ENCODE measurements around the gene SNX10.

SNX10 gene

DNA sequence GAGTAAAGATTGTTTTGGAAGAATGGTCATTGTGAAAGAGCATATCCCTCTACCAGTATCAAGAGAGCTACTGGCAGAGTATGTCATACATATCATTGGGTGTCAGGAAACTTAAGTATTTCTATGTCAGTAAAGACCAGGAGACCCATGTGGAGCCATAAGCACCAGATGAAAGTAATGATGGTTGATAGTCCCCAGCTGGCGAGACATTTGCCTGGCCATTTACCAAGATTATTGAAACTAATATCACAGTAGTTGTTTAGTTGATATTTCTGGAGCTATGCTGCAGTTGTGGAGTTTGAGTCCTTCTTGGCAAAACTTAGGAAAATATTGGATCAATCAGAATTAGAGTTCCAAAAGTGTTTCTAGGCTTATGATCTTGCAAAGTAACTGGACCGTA, 114.8 kb downstream of the SNX10 start:
- H3K27ac ChIP-seq (ENCODE audit: low read depth, low read length), result no peak overlapping the region
- no peaks in the 10 kb centered on the region for H3K27me3 ChIP-seq (ENCODE audit: control insufficient read depth, insufficient read depth, low read length)
- peaks cover 11% of the 10 kb centered on the region for H3K4me1 ChIP-seq (ENCODE audit: control insufficient read depth, insufficient read depth, low read length)
- H3K9ac ChIP-seq (ENCODE audit: low read length), result no peak overlapping the region
- 0 out of 2 replicates have a peak, but pooled peaks cover 4% of the 10 kb centered on the region for H3K9me3 ChIP-seq (ENCODE audit: control insufficient read depth, insufficient read depth, low read depth, low read length)
- H3K36me3 ChIP-seq (ENCODE audit: control insufficient read depth, insufficient read depth, low read length), result no peaks in the 10 kb centered on the region
- H3K4me3 ChIP-seq (ENCODE audit: low read depth, low read length), result no peak overlapping the region

- Histone ChIP-seq H3K4me3 (ENCODE audit: low read depth, low read length) (no peak overlapping the region), H3K27ac (ENCODE audit: low read depth, low read length) (no peak overlapping the region)
These were observed 118.2 kb downstream of the SNX10 start for GRCh38 chr7:26409661-26410547.

GRCh38 chr7:26413007-26413691, 121.5 kb downstream of the SNX10 start:
- no peak overlapping the region for H3K9ac ChIP-seq (ENCODE audit: low read length)
- H3K36me3 ChIP-seq (ENCODE audit: control insufficient read depth, insufficient read depth, low read length), result no peaks in the 10 kb centered on the region
- peaks cover 14% of the 10 kb centered on the region for H3K4me1 ChIP-seq (ENCODE audit: control insufficient read depth, insufficient read depth, low read length)
- no peaks in the 10 kb centered on the region for H3K9me3 ChIP-seq (ENCODE audit: control insufficient read depth, insufficient read depth, low read depth, low read length)
- H3K27me3 ChIP-seq (ENCODE audit: control insufficient read depth, insufficient read depth, low read length), result no peaks in the 10 kb centered on the region
- no peak overlapping the region; the same call in 1 of the 2 replicates for H3K27ac ChIP-seq (ENCODE audit: low read depth, low read length)
- no peak overlapping the region for H3K4me3 ChIP-seq (ENCODE audit: low read depth, low read length)

More at GRCh38 chr7:26409661-26410547, 118.2 kb downstream of the SNX10 start:
- no peak overlapping the region for H3K9ac ChIP-seq (ENCODE audit: low read length)
- no peaks in the 10 kb centered on the region for H3K27me3 ChIP-seq (ENCODE audit: control insufficient read depth, insufficient read depth, low read length)
- no peaks in the 10 kb centered on the region for H3K36me3 ChIP-seq (ENCODE audit: control insufficient read depth, insufficient read depth, low read length)
- peaks cover 2% of the 10 kb centered on the region; the same call in 1 of the 2 replicates for H3K4me1 ChIP-seq (ENCODE audit: control insufficient read depth, insufficient read depth, low read length)
- H3K9me3 ChIP-seq (ENCODE audit: control insufficient read depth, insufficient read depth, low read depth, low read length), result 0 out of 2 replicates have a peak, but pooled peaks cover 4% of the 10 kb centered on the region

- Histone ChIP-seq H3K9me3 (ENCODE audit: control insufficient read depth, insufficient read depth, low read depth, low read length) (no peaks in the 10 kb centered on the region), H3K9ac (ENCODE audit: low read length) (no peak overlapping the region), H3K4me1 (ENCODE audit: control insufficient read depth, insufficient read depth, low read length) (peaks cover 23% of the 10 kb centered on the region), H3K36me3 (ENCODE audit: control insufficient read depth, insufficient read depth, low read length) (no peaks in the 10 kb centered on the region), H3K27ac (ENCODE audit: low read depth, low read length) (no peak overlapping the region), H3K4me3 (ENCODE audit: low read depth, low read length) (no peak overlapping the region), H3K27me3 (ENCODE audit: control insufficient read depth, insufficient read depth, low read length) (no peaks in the 10 kb centered on the region)
These were observed 124.3 kb downstream of the SNX10 start for GRCh38 chr7:26416004-26416403.

- Histone ChIP-seq H3K9ac (ENCODE audit: low read length) (peak overlapping the region; percentile 31), H3K4me3 (ENCODE audit: low read depth, low read length) (no peak overlapping the region), H3K27ac (ENCODE audit: low read depth, low read length) (no peak overlapping the region; the same call in 1 of the 2 replicates), H3K9me3 (ENCODE audit: control insufficient read depth, insufficient read depth, low read depth, low read length) (no peaks in the 10 kb centered on the region), H3K4me1 (ENCODE audit: control insufficient read depth, insufficient read depth, low read length) (peaks cover 23% of the 10 kb centered on the region), H3K36me3 (ENCODE audit: control insufficient read depth, insufficient read depth, low read length) (no peaks in the 10 kb centered on the region), H3K27me3 (ENCODE audit: control insufficient read depth, insufficient read depth, low read length) (no peaks in the 10 kb centered on the region)
These were observed 126.3 kb downstream of the SNX10 start for GRCh38 chr7:26417911-26418413.

GRCh38 chr7:26419198-26419597, 127.5 kb downstream of the SNX10 start:
- H3K9me3 ChIP-seq (ENCODE audit: control insufficient read depth, insufficient read depth, low read depth, low read length), result no peaks in the 10 kb centered on the region
- peaks cover 23% of the 10 kb centered on the region for H3K4me1 ChIP-seq (ENCODE audit: control insufficient read depth, insufficient read depth, low read length)
- no peaks in the 10 kb centered on the region for H3K27me3 ChIP-seq (ENCODE audit: control insufficient read depth, insufficient read depth, low read length)
- H3K27ac ChIP-seq (ENCODE audit: low read depth, low read length), result no peak overlapping the region
- no peaks in the 10 kb centered on the region for H3K36me3 ChIP-seq (ENCODE audit: control insufficient read depth, insufficient read depth, low read length)
- no peak overlapping the region for H3K9ac ChIP-seq (ENCODE audit: low read length)
- no peak overlapping the region for H3K4me3 ChIP-seq (ENCODE audit: low read depth, low read length)

- no peaks in the 10 kb centered on the region for H3K9me3 ChIP-seq (ENCODE audit: control insufficient read depth, insufficient read depth, low read depth, low read length)
- no peak overlapping the region for H3K9ac ChIP-seq (ENCODE audit: low read length)
- H3K27ac ChIP-seq (ENCODE audit: low read depth, low read length), result no peak overlapping the region
- H3K27me3 ChIP-seq (ENCODE audit: control insufficient read depth, insufficient read depth, low read length), result no peaks in the 10 kb centered on the region
- peaks cover 22% of the 10 kb centered on the region for H3K4me1 ChIP-seq (ENCODE audit: control insufficient read depth, insufficient read depth, low read length)
- no peaks in the 10 kb centered on the region for H3K36me3 ChIP-seq (ENCODE audit: control insufficient read depth, insufficient read depth, low read length)
- H3K4me3 ChIP-seq (ENCODE audit: low read depth, low read length), result no peak overlapping the region
These were observed 128.9 kb downstream of the SNX10 start for GRCh38 chr7:26420422-26421019.

GRCh38 chr7:26422761-26423160, 131.1 kb downstream of the SNX10 start:
- no peaks in the 10 kb centered on the region for H3K36me3 ChIP-seq (ENCODE audit: control insufficient read depth, insufficient read depth, low read length)
- H3K4me3 ChIP-seq (ENCODE audit: low read depth, low read length), result no peak overlapping the region
- H3K4me1 ChIP-seq (ENCODE audit: control insufficient read depth, insufficient read depth, low read length), result peaks cover 17% of the 10 kb centered on the region
- H3K9ac ChIP-seq (ENCODE audit: low read length), result no peak overlapping the region
- no peaks in the 10 kb centered on the region for H3K27me3 ChIP-seq (ENCODE audit: control insufficient read depth, insufficient read depth, low read length)
- H3K9me3 ChIP-seq (ENCODE audit: control insufficient read depth, insufficient read depth, low read depth, low read length), result no peaks in the 10 kb centered on the region
- no peak overlapping the region for H3K27ac ChIP-seq (ENCODE audit: low read depth, low read length)

DNA sequence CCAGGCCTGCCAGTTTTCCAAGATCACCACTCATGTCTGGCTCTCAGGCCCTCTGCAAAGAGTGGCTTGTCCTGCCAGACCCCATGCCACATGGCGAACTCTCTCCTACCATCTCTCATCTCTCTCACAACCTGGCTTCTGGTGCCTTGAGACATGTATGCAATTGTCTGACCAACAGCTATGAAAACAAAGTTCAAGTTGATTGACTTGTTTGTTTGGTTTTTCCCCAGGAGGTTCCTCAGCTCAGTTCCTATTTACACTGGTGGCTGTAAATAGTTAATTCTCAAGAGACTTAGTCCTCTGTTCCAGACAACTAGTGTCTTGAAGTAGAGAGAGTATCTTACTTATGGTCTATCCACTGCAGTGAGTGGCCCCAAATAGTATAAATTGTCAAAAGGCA, 131.8 kb downstream of the SNX10 start:
- Histone ChIP-seq H3K4me3 (ENCODE audit: low read depth, low read length) (no peak overlapping the region), H3K36me3 (ENCODE audit: control insufficient read depth, insufficient read depth, low read length) (no peaks in the 10 kb centered on the region), H3K4me1 (ENCODE audit: control insufficient read depth, insufficient read depth, low read length) (peaks cover 11% of the 10 kb centered on the region), H3K27me3 (ENCODE audit: control insufficient read depth, insufficient read depth, low read length) (no peaks in the 10 kb centered on the region), H3K9me3 (ENCODE audit: control insufficient read depth, insufficient read depth, low read depth, low read length) (no peaks in the 10 kb centered on the region), H3K9ac (ENCODE audit: low read length) (no peak overlapping the region), H3K27ac (ENCODE audit: low read depth, low read length) (no peak overlapping the region)
